Parathyroid adenoma (tissue), 2 donors: ENCODE measurements around the gene PAQR5.

ENCODE experiments used
- H2AFZ ChIP-seq: fragments of 300-600 bp; sonication (generic); one replicate; pipeline ENCODE4 v1.7.0; 2017; ENCODE audit warnings: antibody characterized with exemption, mild to moderate bottlenecking
- H3K27ac ChIP-seq: fragments of 300-600 bp; sonication (generic); one replicate; pipeline ENCODE4 v1.7.0; 2017
- H3K27me3 ChIP-seq: fragments of 300-600 bp; sonication (generic); one replicate; pipeline ENCODE4 v1.7.0; 2017; ENCODE audit warnings: low read length; ENCODE audit not compliant: control insufficient read depth, insufficient read depth
- H3K36me3 ChIP-seq: fragments of 300-600 bp; sonication (generic); one replicate; pipeline ENCODE4 v1.7.0; 2017; ENCODE audit warnings: low read length; ENCODE audit not compliant: control insufficient read depth, insufficient read depth
- H3K4me1 ChIP-seq: fragments of 300-600 bp; sonication (generic); one replicate; pipeline ENCODE4 v1.7.0; 2017; ENCODE audit warnings: control low read depth
- H3K4me2 ChIP-seq: fragments of 300-600 bp; sonication (generic); one replicate; pipeline ENCODE4 v1.7.0; 2017; ENCODE audit warnings: low read length
- H3K4me3 ChIP-seq: fragments of 300-600 bp; sonication (generic); one replicate; pipeline ENCODE4 v1.7.0; 2017; ENCODE audit warnings: low read depth, low read length
- H3K79me2 ChIP-seq: fragments of 300-600 bp; sonication (generic); one replicate; pipeline ENCODE4 v1.7.0; 2017; ENCODE audit warnings: control low read depth
- H3K9ac ChIP-seq: fragments of 300-600 bp; sonication (generic); one replicate; pipeline ENCODE4 v1.7.0; 2017; ENCODE audit warnings: mild to moderate bottlenecking
- H3K9me3 ChIP-seq: fragments of 300-600 bp; sonication (generic); one replicate; pipeline ENCODE4 v1.7.0; 2017; ENCODE audit warnings: low read length; ENCODE audit not compliant: control insufficient read depth
- TF ChIP-seq, protein P1 (sequence below): fragments of 300-600 bp; sonication (generic); IDR thresholded peaks from one replicate; pipeline ENCODE4 v1.7.0; 2017; ENCODE audit warnings: antibody characterized with exemption, mild to moderate bottlenecking
- donor health status: primary hyperparathyroidism.

Gene PAQR5

GRCh38 chr15:69405110-69405509 is 106.4 kb downstream of the PAQR5 start:
- no peak overlapping the region for H3K4me3 ChIP-seq
- no peaks in the 10 kb centered on the region for H3K9me3 ChIP-seq
- H3K27me3 ChIP-seq, result no peaks in the 10 kb centered on the region
- peaks cover 4% of the 10 kb centered on the region for H3K4me1 ChIP-seq
- TF ChIP-seq, protein P1, sequence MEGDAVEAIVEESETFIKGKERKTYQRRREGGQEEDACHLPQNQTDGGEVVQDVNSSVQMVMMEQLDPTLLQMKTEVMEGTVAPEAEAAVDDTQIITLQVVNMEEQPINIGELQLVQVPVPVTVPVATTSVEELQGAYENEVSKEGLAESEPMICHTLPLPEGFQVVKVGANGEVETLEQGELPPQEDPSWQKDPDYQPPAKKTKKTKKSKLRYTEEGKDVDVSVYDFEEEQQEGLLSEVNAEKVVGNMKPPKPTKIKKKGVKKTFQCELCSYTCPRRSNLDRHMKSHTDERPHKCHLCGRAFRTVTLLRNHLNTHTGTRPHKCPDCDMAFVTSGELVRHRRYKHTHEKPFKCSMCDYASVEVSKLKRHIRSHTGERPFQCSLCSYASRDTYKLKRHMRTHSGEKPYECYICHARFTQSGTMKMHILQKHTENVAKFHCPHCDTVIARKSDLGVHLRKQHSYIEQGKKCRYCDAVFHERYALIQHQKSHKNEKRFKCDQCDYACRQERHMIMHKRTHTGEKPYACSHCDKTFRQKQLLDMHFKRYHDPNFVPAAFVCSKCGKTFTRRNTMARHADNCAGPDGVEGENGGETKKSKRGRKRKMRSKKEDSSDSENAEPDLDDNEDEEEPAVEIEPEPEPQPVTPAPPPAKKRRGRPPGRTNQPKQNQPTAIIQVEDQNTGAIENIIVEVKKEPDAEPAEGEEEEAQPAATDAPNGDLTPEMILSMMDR, result no peak
- H3K9ac ChIP-seq, result no peak overlapping the region
- no peak overlapping the region for H3K27ac ChIP-seq
- H2AFZ ChIP-seq, result no peak overlapping the region
- H3K36me3 ChIP-seq, result no peaks in the 10 kb centered on the region
- H3K4me2 ChIP-seq, result no peak overlapping the region
- no peaks in the 10 kb centered on the region for H3K79me2 ChIP-seq

GRCh38 chr15:69407719-69408400 is 109.1 kb downstream of the PAQR5 start:
- H3K4me3 ChIP-seq, result no peak overlapping the region
- TF ChIP-seq, protein P1, result no peak
- peaks cover 4% of the 10 kb centered on the region for H3K4me1 ChIP-seq
- H2AFZ ChIP-seq, result no peak overlapping the region
- H3K4me2 ChIP-seq, result no peak overlapping the region
- H3K9me3 ChIP-seq, result no peaks in the 10 kb centered on the region
- H3K27me3 ChIP-seq, result no peaks in the 10 kb centered on the region
- no peak overlapping the region for H3K27ac ChIP-seq
- no peaks in the 10 kb centered on the region for H3K79me2 ChIP-seq
- no peak overlapping the region for H3K9ac ChIP-seq
- no peaks in the 10 kb centered on the region for H3K36me3 ChIP-seq

- peaks cover 4% of the 10 kb centered on the region for H3K4me1 ChIP-seq
These were observed 110.1 kb downstream of the PAQR5 start for GRCh38 chr15:69408841-69409240.

GRCh38 chr15:69410248-69410874 is 111.6 kb downstream of the PAQR5 start:
- no peak overlapping the region for H3K4me2 ChIP-seq
- no peak overlapping the region for H3K4me3 ChIP-seq
- H2AFZ ChIP-seq, result no peak overlapping the region
- no peak overlapping the region for H3K27ac ChIP-seq
- no peaks in the 10 kb centered on the region for H3K9me3 ChIP-seq
- H3K36me3 ChIP-seq, result no peaks in the 10 kb centered on the region
- no peaks in the 10 kb centered on the region for H3K27me3 ChIP-seq
- TF ChIP-seq, protein P1, result peak; percentile 16
- H3K9ac ChIP-seq, result no peak overlapping the region
- peaks cover 4% of the 10 kb centered on the region for H3K4me1 ChIP-seq
- H3K79me2 ChIP-seq, result no peaks in the 10 kb centered on the region

More at GRCh38 chr15:69408841-69409240, 110.1 kb downstream of the PAQR5 start:
- H3K36me3 ChIP-seq, result no peaks in the 10 kb centered on the region
- H3K4me3 ChIP-seq, result no peak overlapping the region
- H2AFZ ChIP-seq, result no peak overlapping the region
- no peak overlapping the region for H3K4me2 ChIP-seq
- H3K27me3 ChIP-seq, result no peaks in the 10 kb centered on the region
- no peaks in the 10 kb centered on the region for H3K9me3 ChIP-seq
- TF ChIP-seq, protein P1, result no peak
- H3K9ac ChIP-seq, result no peak overlapping the region
- H3K27ac ChIP-seq, result no peak overlapping the region
- no peaks in the 10 kb centered on the region for H3K79me2 ChIP-seq

DNA sequence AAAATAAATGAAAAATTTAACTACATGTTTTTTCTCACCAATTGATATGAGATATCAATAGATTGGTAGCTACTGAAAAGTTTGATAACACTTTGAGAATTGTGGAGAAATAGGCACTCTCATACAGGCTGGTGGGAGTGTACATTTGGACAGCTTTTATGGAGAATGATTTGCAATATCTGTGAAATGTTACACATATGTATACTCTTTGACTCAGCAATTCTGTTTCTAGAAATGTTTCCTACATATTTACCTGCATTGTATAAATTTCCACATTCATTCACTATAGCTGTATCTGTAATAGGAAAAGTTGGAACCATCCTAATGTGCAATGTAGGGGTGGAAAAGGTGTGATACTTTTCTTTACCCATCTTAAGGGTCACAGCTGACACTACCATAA is 113.6 kb downstream of the PAQR5 start:
- TF ChIP-seq, protein P1, result no peak
- H3K4me1 ChIP-seq, result peaks cover 4% of the 10 kb centered on the region
- H3K36me3 ChIP-seq, result no peaks in the 10 kb centered on the region
- no peak overlapping the region for H2AFZ ChIP-seq
- no peak overlapping the region for H3K4me3 ChIP-seq
- H3K27me3 ChIP-seq, result no peaks in the 10 kb centered on the region
- H3K9me3 ChIP-seq, result no peaks in the 10 kb centered on the region
- H3K27ac ChIP-seq, result no peak overlapping the region
- H3K4me2 ChIP-seq, result no peak overlapping the region
- no peak overlapping the region for H3K9ac ChIP-seq
- H3K79me2 ChIP-seq, result no peaks in the 10 kb centered on the region
